GM21381 (cell line): ENCODE results near the gene TMEM203.
"Not testable (repeated sequence)": the region's sequence is repeated elsewhere in the genome, so short reads cannot be mapped to it uniquely, and the experiment has no call there.

Experiments
- ATAC-seq: cut with Tn5 transposase; IDR thresholded peaks from one replicate; pipeline ENCODE4 v1.9.1; 2021; ENCODE audit warnings: mild to moderate bottlenecking, moderate library complexity; ENCODE audit not compliant: unreplicated experiment

The TMEM203 gene

DNA sequence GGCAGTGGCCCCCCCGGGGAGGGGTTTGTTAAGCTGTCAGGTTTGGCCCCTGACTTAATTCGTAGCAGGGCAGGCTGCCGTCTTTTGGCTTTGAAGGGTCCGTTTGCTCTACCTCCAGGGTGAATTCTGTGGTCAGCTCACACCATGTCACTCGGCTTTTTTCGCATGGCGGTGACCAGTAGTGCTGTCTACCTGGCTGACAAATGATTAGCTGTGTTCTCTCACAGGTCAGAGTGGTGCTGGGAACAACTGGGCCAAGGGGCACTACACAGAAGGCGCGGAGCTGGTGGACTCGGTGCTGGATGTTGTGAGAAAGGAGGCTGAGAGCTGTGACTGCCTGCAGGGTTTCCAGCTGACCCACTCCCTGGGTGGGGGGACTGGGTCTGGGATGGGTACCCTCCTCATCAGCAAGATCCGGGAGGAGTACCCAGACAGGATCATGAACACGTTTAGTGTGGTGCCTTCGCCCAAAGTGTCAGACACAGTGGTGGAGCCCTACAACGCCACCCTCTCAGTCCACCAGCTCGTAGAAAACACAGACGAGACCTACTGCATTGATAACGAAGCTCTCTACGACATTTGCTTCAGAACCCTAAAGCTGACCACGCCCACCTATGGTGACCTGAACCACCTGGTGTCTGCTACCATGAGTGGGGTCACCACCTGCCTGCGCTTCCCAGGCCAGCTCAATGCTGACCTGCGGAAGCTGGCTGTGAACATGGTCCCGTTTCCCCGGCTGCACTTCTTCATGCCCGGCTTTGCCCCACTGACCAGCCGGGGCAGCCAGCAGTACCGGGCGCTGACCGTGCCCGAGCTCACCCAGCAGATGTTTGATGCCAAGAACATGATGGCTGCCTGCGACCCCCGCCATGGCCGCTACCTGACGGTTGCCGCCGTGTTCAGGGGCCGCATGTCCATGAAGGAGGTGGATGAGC, 37.1 kb upstream of the TMEM203 start:
- ATAC-seq, result no peak

DNA sequence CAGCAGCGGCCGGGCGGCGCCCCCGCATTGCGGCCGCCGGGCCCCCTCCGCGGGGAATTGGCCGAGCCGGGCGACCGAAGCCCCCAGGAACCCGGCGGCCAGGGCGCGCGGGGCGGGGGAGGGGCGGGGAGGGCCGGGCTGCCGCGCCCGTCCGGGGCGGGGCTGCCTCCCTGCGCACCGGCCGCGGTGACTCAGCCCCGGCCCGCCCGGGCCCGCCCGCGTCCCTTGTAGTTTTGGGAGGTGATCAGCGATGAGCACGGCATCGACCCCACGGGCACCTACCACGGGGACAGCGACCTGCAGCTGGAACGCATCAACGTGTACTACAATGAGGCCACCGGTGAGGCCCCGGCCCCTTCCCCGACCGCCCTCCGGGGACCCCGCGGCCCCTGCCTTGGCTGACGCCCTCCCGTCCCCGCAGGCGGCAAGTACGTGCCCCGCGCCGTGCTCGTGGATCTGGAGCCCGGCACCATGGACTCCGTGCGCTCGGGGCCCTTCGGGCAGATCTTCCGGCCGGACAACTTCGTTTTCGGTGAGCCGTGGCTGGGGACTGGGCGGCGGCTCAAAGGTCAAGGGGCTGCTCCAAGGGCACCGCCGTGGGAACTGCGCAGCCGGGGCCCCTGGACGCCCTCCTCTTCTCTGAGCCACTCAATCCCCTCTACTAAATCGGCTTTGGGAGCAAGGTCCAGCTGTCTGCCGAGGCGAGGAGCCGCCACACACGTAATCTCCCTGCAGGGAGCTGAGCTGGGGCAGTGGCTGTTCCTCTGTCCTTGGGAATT, 36.2 kb upstream of the TMEM203 start:
- peak; percentile 5 for ATAC-seq

DNA sequence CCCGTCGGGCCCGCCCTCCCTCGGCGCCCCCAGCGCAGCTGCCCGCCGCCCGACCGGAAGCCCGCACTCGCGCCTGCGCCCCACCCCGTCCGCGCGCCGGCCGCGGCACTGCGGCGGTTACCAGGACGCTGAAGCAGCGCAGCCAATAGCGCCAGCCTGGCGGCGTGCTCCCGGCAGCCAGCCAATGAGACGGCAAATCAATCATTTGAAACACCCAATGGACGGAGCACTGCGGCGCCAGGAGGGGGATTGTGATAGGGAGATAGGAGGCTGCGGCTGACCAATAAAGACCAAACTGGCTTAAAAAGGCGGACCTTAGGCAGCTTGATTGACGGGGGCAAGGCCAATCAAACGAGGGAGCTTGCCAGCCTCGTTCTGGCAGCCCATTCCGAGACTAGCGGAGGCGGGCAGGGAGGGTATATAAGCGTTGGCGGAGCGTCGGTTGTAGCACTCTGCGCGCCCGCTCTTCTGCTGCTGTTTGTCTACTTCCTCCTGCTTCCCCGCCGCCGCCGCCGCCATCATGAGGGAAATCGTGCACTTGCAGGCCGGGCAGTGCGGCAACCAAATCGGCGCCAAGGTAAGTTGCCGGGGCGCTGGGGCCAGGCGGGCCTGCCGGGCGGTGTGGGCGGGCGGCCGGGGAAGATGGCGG, 35.5 kb upstream of the TMEM203 start, which contains the start of gene TUBB4B:
Gene TUBB4B (plus strand): TSS at position 447 of the 649 bp plus-strand sequence. CDS start 74 bp downstream, at position 521.
- peak; percentile 72 for ATAC-seq

DNA sequence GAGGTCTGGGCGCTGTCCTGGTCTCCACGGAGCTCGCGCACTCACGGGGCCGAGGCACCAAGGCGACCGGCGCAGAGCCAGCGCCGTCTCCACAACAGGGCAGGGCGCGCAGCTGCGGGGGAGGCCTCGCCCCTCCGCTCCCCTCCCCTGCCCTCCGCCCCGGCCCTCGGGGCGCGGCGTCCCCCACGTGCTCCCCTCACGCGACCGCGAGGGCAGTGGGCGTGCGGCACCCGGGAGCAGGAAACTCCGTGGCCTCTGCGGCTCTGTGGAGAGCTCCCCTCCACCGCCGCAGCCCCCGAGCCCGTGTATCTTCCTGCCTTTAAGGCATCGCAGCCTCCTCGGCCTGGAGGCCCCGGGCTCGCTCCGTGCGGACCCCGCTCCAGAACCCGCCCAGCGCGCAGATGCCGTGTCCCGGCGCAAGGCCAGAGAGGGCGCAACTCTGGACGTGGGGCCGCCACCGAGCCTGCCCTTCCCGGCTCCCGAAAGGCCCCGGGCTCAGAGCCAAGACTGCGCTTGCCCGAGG, 34.9 kb upstream of the TMEM203 start:
- ATAC-seq, result peak; percentile 19

DNA sequence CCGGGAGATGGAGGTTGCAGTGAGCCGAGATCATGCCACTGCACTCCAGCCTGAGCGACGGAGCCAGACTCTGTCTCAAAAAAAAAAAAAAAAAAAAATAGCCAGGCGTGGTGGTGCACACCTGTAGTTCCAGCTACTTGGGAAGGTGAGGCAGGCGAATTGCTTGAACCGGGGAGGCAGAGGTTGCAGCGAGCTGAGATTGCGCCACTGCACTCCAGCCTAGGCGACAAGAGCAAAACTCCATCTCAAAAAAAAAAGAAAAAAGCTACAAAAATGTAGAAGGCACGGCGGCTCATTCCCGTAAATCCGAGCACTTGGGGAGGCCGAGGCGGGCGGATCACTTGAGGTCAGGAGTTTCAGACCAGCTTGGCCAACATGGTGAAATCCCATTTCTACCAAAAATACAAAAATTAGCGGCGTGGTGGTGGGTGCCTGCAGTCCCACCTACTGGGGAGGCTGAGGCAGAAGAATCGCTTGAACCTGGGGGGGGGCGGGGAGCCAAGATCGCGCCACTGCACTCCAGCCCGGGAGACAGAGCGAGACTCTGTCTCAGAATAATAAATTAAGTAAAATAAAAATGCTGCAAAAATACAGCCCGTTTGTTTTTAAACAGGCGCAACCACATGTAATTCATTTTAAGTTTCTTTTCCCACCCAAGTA, 34.2 kb upstream of the TMEM203 start:
- ATAC-seq, result not testable (repeated sequence)

DNA sequence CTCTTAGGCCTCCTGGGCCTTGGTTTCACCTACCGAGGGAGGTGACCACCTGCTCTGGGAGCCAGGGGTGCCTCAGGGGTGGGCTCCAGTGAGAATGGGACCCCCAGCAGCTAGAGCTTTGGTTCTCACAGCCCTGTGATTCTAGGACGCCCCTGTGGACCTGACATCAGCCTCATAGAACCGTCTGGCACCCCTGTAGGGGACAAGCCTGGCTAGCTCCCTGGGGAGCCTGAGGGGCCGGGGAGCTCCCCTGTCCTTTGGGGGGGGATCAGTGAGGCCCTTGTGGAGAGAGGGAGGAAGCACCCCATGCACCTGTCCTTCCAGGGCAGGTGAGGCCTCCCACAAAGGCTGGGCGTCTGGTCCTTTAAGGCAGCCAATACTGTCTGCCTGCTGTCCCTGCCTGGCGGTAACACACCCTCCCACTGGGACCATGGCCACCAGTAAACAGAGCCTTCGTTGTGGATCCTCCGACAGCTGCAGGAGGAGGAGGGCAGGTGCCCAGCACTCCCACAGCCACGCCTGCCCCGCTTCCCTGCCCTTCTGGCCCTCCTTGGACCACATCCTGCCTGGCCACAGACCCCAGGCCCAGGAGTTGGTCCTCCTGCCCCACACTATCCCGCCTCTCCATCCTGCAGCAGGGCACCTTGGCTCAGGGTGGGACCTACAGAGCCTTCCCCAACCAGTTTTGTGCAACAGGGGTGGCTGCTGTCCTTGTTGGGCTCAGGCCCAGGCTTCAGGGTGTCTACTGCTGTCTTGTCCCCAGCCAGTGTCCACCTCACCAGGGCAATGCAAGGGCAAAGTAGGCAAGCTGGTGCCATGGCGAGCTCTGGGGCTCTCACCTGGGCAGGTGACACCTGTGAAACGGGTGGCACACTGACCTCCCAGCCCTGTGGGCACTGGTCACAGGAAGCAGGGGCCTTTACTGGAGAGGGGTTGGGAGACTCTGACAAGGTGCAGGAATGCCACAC, 32.6 kb upstream of the TMEM203 start:
- ATAC-seq, result no peak

DNA sequence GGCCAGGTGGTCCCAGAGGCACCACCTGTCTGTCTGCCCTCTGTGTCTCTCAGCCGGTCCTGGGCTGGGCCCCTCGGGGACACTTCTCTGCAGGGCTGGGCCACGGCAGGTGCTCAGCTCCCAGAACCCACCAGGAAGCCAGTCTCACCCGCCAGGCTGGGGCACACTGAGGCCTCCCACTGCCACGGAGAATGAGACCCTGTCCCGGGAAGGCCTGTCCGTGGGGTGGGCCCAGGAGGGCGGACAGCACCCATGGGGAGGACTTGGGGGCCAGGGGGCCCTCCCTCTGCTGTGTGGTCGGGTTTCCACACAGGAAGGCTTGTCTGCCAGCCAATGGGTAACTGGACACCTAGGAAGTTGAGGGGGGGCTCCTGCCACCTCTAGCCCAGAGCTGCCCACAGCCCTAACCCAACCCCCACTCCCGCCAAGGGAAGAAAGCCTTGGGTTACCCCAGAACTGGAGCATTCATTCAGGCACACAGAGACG, 31.5 kb upstream of the TMEM203 start:
- no peak for ATAC-seq

DNA sequence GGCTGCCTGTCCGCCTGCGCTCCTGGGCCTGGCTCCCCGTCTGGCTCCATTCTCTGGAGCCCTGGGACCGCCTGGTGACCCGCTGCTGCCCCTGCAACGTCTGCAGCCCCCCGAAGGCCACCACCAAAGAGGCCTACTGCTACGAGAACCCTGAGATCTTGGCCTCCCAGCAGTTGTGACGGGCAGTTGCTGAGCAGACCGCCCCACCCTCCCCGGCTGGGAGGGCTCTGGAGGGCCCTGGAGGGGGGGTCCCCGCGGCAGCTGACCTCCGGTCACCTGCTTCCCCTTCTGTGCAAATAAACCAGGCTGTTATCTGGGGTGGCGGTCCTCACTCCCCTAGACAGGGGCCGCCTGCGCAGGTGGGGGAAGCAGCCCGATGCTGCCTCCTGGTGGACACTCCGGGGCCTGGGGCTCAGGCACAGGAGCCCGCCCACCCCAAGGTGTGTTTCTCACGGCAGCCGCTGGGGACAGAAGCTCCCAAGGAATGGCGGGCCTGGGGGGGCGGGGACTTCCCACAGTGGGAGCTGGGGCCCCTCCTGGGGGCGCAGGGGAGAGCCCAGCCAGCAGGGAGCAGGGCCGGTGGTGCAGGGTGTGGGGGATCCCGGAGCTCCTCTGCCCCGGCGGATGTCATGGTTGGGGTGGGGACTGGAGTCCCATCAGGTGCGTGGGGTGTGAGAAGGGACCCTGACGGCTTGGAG, 30.9 kb upstream of the TMEM203 start:
- no peak for ATAC-seq

DNA sequence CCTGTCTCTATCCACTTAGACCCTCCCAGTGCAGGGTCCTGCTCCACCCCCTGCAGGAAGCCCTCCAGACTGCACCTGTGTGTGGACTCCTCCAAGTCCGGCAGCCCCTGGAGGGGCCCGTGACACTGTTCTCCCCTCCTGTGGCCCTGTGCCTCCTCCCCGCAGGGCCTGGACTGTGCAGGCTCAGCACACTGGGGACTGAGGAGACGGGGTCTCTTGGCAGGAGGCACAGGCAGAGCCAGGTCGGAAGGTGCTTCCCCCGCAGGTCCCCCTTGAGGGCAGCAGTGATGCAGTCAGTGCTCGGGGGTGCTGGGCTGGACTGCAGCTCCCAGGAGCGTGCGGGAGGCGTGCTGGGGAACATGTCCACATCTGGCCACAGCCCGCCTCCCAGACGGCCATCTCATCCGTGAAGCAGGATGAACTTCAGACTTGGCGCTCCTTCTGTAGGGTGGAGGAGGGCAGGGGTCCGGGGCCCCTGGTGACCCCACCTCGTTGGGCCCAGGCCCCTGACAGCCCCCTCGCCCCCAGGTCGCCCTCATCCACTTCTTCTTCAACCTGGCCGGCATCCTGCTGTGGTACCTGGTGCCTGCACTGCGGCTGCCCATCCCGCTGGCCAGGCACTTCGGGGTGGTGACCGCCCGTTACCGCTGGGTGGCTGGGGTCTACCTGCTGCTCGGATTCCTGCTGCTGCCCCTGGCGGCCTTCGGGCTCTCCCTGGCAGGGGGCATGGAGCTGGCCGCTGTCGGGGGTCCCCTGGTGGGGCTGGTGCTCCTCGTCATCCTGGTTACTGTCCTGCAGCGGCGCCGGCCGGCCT, 30.2 kb upstream of the TMEM203 start:
- ATAC-seq, result no peak

DNA sequence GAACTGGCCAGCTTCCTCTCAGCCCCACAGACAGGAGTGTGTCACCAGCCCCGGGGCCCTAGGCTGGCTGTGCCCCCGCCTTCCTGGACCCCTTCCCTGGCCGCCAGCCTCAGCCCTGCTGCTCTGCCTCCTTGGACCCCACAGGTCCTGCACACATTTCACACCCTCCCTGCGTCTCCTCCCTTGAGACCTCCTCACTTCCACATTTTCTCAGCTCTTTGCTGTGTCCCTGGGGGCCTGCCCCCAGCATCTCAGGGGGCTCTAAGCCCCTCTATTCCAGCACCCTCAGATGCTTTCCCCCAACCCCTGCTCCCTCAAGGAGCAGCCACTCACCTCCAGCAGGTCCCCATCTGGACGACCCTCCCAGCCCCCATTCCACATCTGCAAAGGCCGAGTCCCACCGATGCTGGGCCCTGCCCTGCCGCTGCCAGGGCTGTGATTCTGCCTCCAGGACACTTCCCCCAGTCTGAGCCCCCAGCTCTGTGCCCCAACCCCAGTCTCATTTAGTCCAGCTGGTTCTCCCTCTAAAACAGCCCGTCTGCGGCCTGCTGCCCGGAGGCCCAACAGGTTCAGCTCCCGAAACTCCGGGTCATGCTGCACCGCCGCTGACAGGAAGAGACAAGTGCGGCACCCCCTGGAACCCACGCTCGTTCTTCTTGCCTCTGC, 29.4 kb upstream of the TMEM203 start:
- no peak for ATAC-seq

DNA sequence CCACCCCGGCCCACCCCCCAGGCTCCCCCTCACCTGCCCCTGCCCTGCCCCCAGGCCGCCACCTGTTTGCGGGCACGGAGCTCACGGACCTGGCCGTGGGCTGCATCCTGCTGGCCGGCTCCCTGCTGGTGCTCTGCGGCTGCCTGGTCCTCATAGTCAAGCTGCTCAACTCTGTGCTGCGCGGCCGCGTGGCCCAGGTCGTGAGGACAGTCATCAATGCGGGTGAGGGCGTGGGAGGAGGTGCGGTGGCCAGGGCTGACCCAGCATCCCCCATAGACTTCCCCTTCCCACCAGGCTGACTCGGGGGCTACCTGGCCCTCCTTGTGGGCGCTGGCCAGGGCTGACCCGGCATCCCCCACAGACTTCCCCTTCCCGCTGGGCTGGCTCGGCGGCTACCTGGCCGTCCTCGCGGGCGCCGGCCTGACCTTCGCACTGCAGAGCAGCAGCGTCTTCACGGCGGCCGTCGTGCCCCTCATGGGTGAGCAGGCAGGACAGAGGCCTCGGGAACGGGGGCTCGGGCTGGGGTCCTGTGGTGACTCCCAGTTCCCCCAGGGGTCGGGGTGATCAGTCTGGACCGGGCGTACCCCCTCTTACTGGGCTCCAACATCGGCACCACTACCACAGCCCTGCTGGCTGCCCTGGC, 28.7 kb upstream of the TMEM203 start:
- no peak for ATAC-seq

DNA sequence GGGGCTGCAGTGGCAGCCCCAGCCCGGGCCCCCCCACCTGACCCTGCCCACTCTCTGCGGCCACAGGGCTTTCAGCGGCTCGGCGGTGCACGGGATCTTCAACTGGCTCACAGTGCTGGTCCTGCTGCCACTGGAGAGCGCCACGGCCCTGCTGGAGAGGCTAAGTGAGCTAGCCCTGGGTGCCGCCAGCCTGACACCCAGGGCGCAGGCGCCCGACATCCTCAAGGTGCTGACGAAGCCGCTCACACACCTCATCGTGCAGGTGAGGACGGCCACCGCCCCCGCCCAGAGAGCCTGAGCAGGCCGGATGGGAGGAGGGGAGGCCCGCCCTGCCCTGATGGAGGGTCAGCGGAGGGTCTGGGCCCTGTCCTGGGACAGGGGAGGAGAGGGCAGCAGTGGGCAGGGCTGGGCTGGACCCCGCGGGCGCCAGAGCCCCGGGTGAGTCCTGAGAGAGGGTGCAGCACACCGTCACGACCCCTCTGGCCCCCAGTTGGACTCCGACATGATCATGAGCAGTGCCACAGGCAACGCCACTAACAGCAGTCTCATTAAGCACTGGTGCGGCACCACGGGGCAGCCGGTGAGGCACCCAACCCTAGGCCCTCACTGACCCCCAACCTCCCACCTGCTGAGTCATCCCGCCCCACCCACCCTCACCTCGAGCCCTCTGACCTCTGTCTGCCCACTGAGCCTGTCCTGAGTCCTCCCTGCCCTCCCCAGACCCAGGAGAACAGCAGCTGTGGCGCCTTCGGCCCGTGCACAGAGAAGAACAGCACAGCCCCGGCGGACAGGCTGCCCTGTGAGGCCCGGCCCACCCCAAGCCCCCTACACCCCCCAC, 27.9 kb upstream of the TMEM203 start:
- ATAC-seq, result no peak

DNA sequence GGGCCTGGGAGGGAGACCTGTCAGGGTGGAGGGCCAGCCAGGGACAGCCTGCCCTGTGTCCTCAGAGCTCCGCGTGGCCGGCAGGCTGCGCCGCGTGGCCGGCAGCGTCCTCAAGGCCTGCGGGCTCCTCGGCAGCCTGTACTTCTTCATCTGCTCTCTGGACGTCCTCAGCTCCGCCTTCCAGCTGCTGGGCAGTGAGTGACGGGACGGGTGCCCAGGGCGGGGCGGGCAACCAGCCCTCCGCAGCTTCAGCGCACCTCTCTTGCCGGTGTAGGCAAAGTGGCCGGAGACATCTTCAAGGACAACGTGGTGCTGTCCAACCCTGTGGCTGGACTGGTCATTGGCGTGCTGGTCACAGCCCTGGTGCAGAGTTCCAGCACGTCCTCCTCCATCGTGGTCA, 27.1 kb upstream of the TMEM203 start:
- ATAC-seq, result no peak

DNA sequence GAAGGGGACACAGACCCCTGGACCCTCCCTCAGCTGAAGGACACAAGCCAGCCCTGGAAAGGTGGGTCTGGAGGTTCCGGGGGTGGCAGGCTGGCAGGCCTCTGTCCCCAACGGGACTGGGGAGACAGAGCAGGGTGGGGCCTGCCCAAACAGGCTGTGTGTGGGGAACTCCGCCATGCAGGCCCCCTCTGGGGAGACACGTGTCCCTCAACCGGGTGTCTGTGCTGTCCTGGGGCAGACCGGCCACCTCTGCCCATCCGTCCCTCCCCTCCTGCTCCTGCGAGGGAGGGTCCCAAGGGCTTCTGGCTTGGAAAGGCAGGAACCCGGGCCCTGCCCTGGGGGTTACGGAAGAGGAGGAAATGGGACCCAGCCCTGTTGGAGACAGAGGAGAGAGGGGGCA, 26.7 kb upstream of the TMEM203 start:
- no peak for ATAC-seq

DNA sequence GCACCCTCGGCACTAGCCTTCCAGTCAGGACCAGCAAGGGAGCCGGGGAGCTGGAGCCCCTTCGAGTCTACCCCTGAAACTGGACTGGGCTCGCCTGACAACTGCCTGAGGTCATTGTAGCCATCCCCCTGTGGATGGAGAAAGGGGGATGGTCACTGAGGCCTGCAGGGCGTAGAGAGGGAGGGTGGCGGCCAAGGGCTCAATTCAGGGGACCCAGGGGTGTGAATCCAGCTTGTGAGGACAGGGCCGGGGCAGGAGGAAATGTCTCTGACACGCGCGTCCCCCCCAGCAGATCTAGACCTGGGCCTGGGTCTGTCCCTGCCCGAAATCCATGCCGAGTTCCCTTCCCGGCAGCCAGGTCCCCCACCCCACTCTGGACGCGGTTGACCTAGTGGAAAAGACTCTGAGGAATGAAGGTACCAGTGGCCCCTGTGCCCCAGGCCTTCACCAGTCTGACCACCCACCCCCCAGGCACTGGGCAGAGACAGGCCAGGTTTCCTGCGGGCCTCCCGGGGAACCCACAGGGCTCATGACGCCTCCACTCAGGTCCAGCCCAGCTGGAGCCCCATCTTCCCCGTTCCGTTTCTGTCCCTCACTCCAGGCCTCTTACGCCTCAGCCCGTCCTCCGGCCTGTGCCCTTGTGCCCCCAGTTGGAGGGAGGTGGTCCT, 26.1 kb upstream of the TMEM203 start:
- ATAC-seq, result no peak
